Heart left ventricle (tissue), 16 donors: ENCODE results near the gene SCFD2. TPM values are rescaled to one million over a fixed set of nuclear protein-coding genes. Genes with fewer than 3 reads are reported as not detected.

Experiments used
- ATAC-seq, 4 donors: fragments of 200-7000 bp; cut with Tn5 transposase; one replicate each; pipeline ENCODE4 v1.9.1; 2020 to 2022; ENCODE audit warnings: moderate library complexity in 4 of 4, mild to moderate bottlenecking in 3 of 4, moderate number of reproducible peaks in 1 of 4
- DNase-seq, 5 donors: peaks; one replicate each; pipeline ENCODE4 v3.0.0-alpha.2; 2020
- H3K27ac ChIP-seq, 12 donors: fragments of 200-600 bp; sonication (generic) in 4 of 12; one replicate each; pipeline versions ENCODE4 v1.5.0 to v1.8.0; 2016 to 2022; ENCODE audit warnings: mild to moderate bottlenecking in 2 of 12
- H3K27me3 ChIP-seq, 9 donors: fragments of 200-600 bp; sonication (generic) in 2 of 9; one replicate each; pipeline versions ENCODE4 v1.5.1 to v1.8.0; 2016 to 2022; ENCODE audit warnings: mild to moderate bottlenecking in 3 of 9
- H3K36me3 ChIP-seq, 9 donors: fragments of 200-600 bp; sonication (generic) in 2 of 9; one replicate each; pipeline versions ENCODE4 v1.5.0 to v1.8.0; 2018 to 2022; ENCODE audit warnings: mild to moderate bottlenecking in 2 of 9
- H3K4me1 ChIP-seq, 12 donors: fragments of 200-600 bp; sonication (generic) in 4 of 12; one replicate each; pipeline versions ENCODE4 v1.5.0 to v1.8.0; 2016 to 2022; ENCODE audit warnings: mild to moderate bottlenecking in 3 of 12
- H3K4me3 ChIP-seq, 12 donors: fragments of 200-600 bp; sonication (generic) in 4 of 12; one replicate each; pipeline versions ENCODE4 v1.5.0 to v1.8.0; 2017 to 2022; ENCODE audit warnings: mild to moderate bottlenecking in 9 of 12, moderate library complexity in 4 of 12
- H3K9me3 ChIP-seq, 12 donors: fragments of 200-600 bp; sonication (generic) in 4 of 12; one replicate each; pipeline versions ENCODE4 v1.5.0 to v1.8.0; 2016 to 2022; ENCODE audit warnings: mild to moderate bottlenecking in 1 of 12
- POLR2A ChIP-seq, 2 donors: fragments of 450-650 bp; IDR thresholded peaks; one replicate each; pipeline ENCODE4 v1.6.1; 2017; ENCODE audit warnings: antibody characterized with exemption in 2 of 2, mild to moderate bottlenecking in 2 of 2, moderate library complexity in 2 of 2
- WGBS, 4 donors: extraction: QIAGEN DNeasy Blood & Tissue Kit in 2 of 4; methylation state at CpG; one replicate each; pipeline versions ENCODE4 v1.1.5 to v1.1.7; 2013 to 2018; 5-methylcytosine and 5-hydroxymethylcytosine counted together
- intact Hi-C, 10 donors: fragments of 100-400 bp; cut with DNase I; formaldehyde crosslinking; loops; one replicate each; pipeline versions ENCODE4 v1.11.1 to v1.14.2; 2022
- polyA plus RNA-seq, 2 donors: library from polyadenylated mRNA; stranded (reverse); fragments of 200-250 nt; gene quantifications; one replicate each; pipeline ENCODE4 v1.2.3, GENCODE V29; 2013
- total RNA-seq, 9 donors: library from RNA; depleted of rRNA in 2 of 9; stranded (reverse); fragments of >200 nt in 2 of 9; fragmentation: NEBNext Ultra II Directional in 3 of 9; extraction: Animal tissue kit (Norgen Biotek cat#: 25700) in 3 of 9; gene quantifications; one replicate each; pipeline versions ENCODE4 v1.1.0 to v1.2.4, GENCODE V29; 2016 to 2023
- TF ChIP-seq, protein P1 (sequence below), 12 donors: fragments of 200-600 bp; sonication (generic) in 4 of 12; IDR thresholded peaks; one replicate each; pipeline versions ENCODE4 v1.5.0 to v1.8.0; 2018 to 2022; ENCODE audit warnings: antibody characterized with exemption in 12 of 12, mild to moderate bottlenecking in 5 of 12
- donor health status: ischemic (EF 13 %, LVEDD 7.1; RV severe dilation, severe dysfunction).
- donor health status: healthy with polysubstance abuse.
- donor health status: DM: no; HTN: yes; CAD: no.
- donor health status: DM: no; HTN: no; CAD: no.
- donor health status: ischemic (EF 25% LVEDD 6.9; RV normal size, moderate dysfunction).
- donor health status: ischemic (EF 25% LVEDD 5.7; RV mildly dilated, moderate dysfunction).
- donor health status: healthy.
- donor health status: DM: yes; HTN: yes; CAD: no.
- donor health status: ischemic (EF 35%, LVEDD 5.7; RV mildly dilated, moderate dysfunction).
- donor health status: nonischemic (EF 11% LVEDD 7.7; RV severe dilation, severe dysfunction).
- donor health status: DM: yes; HTN: yes; CAD: no.
- donor health status: PGD.
- donor health status: ischemic (EF 29% LVEDD 5.4; RV normal size, mild dysfunction).
- donor health status: nonischemic (EF 23%, LVEDD 6.1; RV moderate dilation, normal function).

SCFD2 gene
- total and polyA plus RNA-seq, 11 donors = 3.7 to 14.0 (median 9.8) TPM

- Histone ChIP-seq H3K36me3 (no peaks in the 10 kb centered on the region), H3K27me3 (no peaks in the 10 kb centered on the region), H3K4me3 (no peak overlapping the region), H3K4me1 (peaks cover 0 to 19% (median 2%) of the 10 kb centered on the region in 12 donors), H3K9me3 (peaks cover 0 to 3% (median 0%) of the 10 kb centered on the region in 12 donors), H3K27ac (no peak overlapping the region)
- TF ChIP-seq, protein P1, sequence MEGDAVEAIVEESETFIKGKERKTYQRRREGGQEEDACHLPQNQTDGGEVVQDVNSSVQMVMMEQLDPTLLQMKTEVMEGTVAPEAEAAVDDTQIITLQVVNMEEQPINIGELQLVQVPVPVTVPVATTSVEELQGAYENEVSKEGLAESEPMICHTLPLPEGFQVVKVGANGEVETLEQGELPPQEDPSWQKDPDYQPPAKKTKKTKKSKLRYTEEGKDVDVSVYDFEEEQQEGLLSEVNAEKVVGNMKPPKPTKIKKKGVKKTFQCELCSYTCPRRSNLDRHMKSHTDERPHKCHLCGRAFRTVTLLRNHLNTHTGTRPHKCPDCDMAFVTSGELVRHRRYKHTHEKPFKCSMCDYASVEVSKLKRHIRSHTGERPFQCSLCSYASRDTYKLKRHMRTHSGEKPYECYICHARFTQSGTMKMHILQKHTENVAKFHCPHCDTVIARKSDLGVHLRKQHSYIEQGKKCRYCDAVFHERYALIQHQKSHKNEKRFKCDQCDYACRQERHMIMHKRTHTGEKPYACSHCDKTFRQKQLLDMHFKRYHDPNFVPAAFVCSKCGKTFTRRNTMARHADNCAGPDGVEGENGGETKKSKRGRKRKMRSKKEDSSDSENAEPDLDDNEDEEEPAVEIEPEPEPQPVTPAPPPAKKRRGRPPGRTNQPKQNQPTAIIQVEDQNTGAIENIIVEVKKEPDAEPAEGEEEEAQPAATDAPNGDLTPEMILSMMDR (IDR thresholded peaks at IDR 0.05) = no peak
- no peak for TF ChIP-seq POLR2A (IDR thresholded peaks at IDR 0.05)
- no peak for DNase-seq
- no peak for ATAC-seq
- whole genome bisulfite sequencing, 4 donors = 94 to 97% (median 96%) methylated on average over 4 of the region's 4 CpGs
- intact Hi-C loops = loop anchor here in 1 of 10 donors (10.0 kb wide), 1 partner anchor 240 kb away; no protein-coding TSS in a partner anchor
Observed at GRCh38 chr4:52964561-52965101, 401.2 kb downstream of the SCFD2 start.

GRCh38 chr4:52964011-52964410 lies 401.9 kb downstream of the SCFD2 start:
- Histone ChIP-seq H3K4me3 (no peak overlapping the region), H3K27ac (no peak overlapping the region), H3K4me1 (peaks cover 0 to 19% (median 2%) of the 10 kb centered on the region in 12 donors), H3K9me3 (no peaks in the 10 kb centered on the region), H3K36me3 (no peaks in the 10 kb centered on the region), H3K27me3 (no peaks in the 10 kb centered on the region)
- ATAC-seq = no peak
- TF ChIP-seq POLR2A (IDR thresholded peaks at IDR 0.05) = no peak
- TF ChIP-seq, protein P1 (IDR thresholded peaks at IDR 0.05) = no peak
- intact Hi-C loops = loop anchor here in 1 of 10 donors (10.0 kb wide), 1 partner anchor 239 kb away; no protein-coding TSS in a partner anchor
- DNase-seq = no peak

DNA sequence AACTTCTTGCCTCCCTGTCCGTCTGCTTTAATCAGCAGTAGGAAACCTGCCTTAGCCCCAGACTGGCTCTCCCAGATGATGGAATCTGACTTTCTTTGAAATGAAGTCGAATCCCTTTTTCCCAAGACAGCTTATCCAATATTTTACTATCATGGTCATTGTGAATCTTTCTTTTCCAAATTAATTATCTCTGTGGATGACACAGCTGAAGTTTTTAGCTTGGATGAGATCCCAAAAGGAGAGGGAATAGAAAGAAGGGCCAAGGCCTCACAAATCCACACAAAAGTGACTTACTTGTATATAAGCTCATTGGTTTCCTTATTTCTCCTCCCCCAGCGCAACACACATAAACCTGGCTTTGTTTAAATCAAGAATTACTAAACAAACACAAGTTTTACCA lies 403.1 kb downstream of the SCFD2 start:
- intact Hi-C loops = loop anchor here in 1 of 10 donors (10.0 kb wide), 1 partner anchor 238 kb away; no protein-coding TSS in a partner anchor
- peaks cover 0 to 22% (median 3%) of the 10 kb centered on the region in 12 donors for H3K4me1 ChIP-seq
- no peaks in the 10 kb centered on the region for H3K36me3 ChIP-seq
- H3K9me3 ChIP-seq = no peaks in the 10 kb centered on the region
- H3K4me3 ChIP-seq = no peak overlapping the region
- no peak for DNase-seq
- no peak for ATAC-seq
- no peak for TF ChIP-seq POLR2A (IDR thresholded peaks at IDR 0.05)
- TF ChIP-seq, protein P1 (IDR thresholded peaks at IDR 0.05) = no peak
- no peak overlapping the region for H3K27ac ChIP-seq
- no peaks in the 10 kb centered on the region for H3K27me3 ChIP-seq
- 80 to 92% (median 86%) methylated on average over 3 of the region's 3 CpGs for WGBS, 4 donors

GRCh38 chr4:52961666-52962412 lies 404.0 kb downstream of the SCFD2 start:
- Histone ChIP-seq H3K9me3 (no peaks in the 10 kb centered on the region), H3K27ac (no peak overlapping the region), H3K4me3 (no peak overlapping the region), H3K36me3 (no peaks in the 10 kb centered on the region), H3K27me3 (no peaks in the 10 kb centered on the region), H3K4me1 (peaks cover 0 to 31% (median 11%) of the 10 kb centered on the region in 12 donors)
- no peak for TF ChIP-seq POLR2A (IDR thresholded peaks at IDR 0.05)
- TF ChIP-seq, protein P1 (IDR thresholded peaks at IDR 0.05) = no peak
- DNase-seq (no peak), ATAC-seq (no peak)
- intact Hi-C loops = loop anchor here in 1 of 10 donors (10.0 kb wide), 1 partner anchor 237 kb away; no protein-coding TSS in a partner anchor
- 89 to 98% (median 94%) methylated on average over 3 of the region's 3 CpGs for WGBS, 4 donors
